ENCODE data around the gene C1orf21. TPM values are rescaled to one million over a fixed set of nuclear protein-coding genes. Genes with fewer than 3 reads are reported as not detected.
A peak's percentile ranks its signal among the peaks of the same experiment; 100 is the strongest.

The C1orf21 gene
- total RNA-seq, 1 donor from 2014 or later, result 20.4 TPM

DNA sequence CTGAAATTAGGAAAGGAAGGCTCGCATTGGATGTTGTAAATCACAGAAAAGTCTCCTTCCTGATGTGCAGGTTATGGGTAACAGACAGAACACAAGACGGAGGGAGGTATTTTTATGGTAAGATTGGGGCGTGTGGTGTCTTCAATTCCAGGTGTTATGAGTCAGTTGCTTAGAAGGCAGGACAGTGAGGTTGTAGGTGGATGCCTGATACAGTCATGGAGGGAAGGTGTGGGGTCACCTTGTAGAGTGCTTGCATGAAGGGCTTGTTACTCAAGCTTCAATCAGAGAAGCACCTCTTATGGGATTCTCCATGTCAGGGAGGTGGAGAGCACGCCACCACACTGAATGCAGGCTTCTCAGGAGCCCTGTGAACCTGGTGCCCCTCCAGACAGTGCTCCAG is 63.1 kb downstream of the C1orf21 start:
- DNase-seq, result no peak

DNA sequence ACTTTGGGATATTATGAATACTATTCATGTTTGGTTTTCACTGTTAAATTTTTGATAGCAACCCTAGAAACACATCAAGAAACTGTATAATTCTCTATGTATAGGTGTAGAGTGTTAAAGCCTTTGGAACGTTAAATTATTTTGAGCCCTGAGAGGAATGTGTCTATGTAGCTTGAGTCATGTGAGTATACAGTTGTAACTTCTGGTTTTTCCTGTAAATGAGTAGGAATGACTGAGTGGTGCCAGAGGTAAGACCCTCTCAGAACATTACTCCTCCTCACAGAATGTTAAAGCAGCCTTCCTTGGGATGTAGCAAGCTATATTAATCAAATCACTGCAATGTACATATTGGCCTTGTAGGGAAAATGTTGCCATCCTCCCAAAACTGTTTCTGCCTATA is 69.0 kb downstream of the C1orf21 start:
- DNase-seq, result no peak

DNA sequence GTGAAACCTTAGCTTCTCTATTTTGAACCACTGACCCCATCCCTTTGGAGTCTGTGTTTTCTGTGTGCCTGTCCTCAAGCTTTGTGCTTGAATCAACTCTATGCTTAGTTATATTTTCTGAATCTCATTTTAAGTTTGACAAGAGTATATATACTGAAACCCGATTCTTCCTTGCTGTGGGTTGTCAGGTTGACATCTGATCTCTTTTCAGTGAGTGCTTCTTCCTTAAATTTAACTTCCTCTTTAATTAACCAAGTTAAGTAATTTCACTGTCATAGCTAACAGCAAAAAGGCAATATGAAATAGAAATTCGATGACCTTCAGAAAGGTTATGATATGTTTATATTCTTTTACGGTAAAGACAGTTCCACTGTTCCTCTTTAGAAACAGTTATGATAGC is 69.4 kb downstream of the C1orf21 start:
- DNase-seq, result no peak

DNA sequence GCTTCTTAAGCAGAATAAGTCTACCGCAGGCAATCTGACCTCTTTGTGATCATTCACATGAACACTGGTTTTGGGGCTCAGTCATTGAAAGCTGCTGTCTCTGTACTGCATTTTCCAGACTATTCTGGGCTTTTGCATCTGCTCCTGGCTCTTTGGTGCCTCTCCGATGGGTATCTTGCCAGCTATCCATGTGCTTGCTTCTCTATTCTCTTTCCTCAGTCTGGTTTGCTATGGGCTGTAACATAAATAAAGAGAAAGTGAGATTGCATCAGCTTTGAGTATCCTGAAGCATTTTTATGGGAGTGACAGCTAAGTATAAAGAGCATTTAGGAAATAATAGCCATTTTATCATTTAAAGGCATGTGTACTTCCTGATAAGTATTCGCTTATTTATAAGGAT is 70.7 kb downstream of the C1orf21 start:
- DNase-seq, result no peak

DNA sequence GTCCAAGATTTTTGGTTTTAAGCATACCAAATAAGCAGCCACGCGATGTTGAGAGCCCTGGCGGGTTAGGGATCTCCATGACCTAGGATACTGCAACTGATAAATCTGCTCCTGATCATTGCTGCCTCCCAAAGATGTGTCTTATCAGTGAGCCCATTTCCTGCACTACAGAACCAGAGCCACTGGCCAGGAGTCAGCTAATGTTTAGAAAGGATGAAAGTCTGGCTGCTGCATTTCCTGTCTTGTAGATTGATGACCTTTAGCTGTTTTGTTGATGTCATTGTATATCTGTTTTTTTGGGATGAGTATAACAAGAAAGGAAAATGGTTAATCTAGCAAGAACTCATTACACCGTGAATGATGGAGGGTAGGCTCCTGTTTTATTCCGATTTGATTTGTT is 74.5 kb downstream of the C1orf21 start:
- no peak for DNase-seq

DNA sequence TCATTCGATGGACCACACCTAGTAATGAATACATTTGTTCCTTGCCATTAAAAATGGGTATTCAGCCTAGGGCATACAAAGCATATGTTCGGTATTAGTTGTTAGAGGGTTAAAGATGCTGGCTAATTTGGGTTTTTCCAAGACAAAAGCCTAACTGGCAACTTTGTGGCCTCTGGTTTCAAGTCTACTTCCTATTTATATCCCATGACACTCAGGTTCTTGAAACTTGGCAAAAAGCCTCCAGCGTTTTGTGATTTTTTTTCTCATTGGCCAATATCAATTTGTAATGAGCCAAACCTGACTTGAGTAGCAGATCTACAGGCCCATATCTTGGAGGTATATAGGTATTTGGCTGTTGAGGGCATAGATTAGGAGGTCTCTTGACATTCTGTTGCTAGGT is 75.3 kb downstream of the C1orf21 start:
- no peak for DNase-seq

DNA sequence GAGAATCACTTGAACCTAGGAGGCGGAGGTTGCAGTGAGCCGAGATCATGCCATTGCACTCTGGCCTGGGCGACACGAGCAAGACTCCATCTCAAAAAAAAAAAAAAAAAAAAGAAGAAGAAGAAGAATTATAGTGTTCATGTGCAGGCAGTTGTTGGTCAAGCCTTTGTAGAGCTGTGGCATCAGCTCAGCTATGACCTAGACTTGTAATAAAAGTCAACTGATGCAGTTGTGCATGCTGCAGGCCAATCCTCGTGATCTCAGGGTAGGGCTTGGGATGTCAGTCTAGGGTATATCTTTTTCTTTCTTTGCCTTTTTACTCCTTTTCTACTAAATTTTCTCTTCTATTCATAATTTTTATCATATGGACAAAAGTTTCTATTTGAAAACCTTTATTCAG is 76.2 kb downstream of the C1orf21 start:
- DNase-seq, result no peak

DNA sequence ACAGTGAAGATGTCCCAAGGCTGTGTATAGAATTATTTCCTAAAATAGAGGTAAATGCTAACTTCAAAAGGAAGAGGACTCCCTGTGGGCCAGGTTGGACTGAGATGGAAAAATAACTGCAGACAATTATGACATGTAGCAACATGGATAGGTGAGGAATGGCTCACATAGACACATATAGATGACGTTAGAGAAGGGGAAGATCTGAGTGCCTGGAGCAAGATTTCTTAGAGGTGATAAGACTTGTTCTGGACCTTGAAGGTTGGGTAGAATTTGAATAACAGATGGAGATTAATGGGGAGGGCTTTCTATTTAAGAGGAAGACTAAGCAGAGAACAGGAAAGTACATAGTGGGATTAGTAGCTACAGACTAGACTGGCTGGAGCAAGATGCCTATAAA is 76.9 kb downstream of the C1orf21 start:
- DNase-seq, result no peak

DNA sequence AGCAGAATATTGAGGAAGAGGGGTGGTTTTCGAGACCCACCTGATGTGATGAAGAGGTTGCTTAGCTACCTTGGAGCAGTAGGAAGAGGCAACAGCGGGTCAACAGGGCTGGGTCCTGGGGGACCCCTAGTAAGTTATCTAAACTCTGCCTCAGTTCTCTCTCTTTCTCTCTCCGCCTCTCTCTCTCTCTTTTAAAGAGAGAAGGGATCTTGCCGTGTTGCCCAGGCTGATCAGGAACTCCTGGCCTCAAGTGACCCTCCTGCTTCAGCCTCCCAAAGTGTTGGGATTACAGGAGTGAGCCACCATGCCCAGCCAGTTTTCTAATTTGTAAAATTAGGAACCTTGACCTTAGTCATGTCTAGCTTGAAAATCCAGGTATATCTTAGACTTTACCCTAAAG is 77.9 kb downstream of the C1orf21 start:
- no peak for DNase-seq

DNA sequence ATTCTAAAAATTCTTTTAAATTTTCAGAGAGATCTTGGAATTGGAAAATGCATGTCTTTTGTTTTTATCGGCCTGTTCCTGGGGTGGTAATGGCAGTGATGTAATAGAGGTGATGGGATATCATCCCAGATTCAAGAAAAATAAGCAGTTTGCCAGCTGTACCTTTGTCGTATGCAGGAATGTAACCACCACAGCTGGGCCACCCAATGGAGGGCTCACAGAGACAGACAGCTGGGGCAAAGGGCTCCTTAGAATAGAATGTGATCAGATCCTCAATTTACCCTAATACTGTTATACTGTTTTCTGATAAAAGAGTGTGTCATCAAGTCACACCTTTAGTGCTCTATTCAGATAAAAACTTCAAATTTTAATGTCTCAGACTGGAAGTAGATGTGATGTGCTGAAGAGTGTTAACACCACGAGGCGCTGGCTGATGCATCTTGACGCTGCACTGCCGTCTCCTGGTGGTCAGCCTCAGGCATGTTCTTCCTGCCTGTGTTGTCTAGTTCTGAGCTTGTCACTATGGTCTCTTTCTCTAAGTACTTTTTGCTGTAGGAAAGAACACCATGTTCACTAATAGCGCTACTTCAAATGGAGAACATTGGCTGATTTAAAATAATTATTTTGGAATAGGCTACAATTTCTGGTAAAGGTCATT is 78.8 kb downstream of the C1orf21 start:
- DNase-seq, result no peak

DNA sequence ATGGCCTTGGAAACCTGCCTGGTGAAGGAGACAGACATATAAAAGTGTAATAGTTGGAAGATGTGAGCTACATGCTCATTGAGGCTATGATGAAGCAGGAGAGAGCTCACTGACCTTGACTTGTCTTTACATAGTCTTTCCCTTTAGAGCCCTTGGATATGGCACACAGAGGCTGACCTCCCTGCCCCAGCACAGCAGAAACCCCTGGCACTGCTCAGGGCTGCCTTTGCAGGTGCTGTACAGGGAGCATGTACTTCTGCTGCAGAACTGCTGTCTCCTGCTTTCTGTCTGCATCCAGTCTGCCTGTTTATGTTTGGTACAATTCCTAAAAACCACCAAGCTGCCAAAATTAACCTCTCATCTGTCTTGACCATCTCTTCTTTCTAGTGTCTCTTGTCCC is 80.5 kb downstream of the C1orf21 start:
- DNase-seq, result no peak

DNA sequence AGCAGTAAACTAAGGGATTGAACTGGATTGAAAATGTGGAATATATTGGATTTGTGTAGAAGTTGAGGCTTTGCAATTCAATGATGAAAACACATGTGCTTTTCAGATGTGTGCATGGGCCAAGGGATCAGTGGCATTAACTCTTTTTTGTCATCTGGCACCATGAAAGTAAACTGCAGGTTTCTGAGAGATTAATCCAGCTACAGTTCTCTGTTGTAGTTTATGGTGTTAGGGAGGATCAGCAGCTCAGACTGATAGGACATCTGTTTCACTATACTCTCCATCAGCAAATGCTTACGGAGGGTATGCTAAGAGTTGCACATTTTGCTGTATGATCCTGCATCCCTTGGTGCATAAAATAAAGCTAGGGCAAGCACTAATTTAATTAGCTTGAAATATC is 82.6 kb downstream of the C1orf21 start:
- DNase-seq, result no peak

DNA sequence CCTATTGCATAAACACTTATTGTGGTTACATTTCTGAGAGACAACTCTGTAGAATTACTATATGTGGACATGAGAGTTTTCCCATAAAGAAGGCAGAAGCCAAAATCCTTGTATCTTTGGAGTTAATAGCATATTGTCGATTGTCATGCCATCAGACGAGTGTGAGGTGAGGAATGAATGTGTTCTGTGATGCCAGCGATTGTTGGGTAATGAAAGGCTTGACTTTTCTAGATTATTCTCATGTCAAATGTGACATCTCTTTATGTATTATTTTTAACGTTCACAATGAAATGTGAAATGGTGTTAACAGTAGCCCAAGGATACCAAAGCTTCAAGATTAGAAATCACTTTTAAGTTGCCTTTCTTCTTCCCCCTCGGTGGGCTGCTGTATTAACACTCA is 84.9 kb downstream of the C1orf21 start:
- DNase-seq, result no peak

DNA sequence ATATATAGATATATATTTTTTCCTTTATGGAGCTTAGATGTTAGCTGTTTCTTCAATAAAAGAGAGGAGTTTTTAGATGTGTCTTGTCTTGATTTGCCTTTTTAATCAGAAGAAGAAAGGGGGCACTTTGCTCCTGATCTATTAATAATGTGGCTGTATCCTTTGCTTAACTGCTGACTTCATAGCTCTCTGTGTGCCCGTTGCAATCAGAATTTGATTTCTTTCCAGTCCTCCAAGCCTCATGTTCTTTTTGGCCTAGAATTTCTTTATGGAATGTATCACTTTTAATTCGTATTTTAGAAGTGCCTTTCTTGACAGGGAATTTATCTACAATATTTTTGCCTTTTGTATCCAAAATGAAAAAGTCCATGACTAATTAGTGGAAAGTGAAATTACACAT is 85.3 kb downstream of the C1orf21 start:
- no peak for DNase-seq

DNA sequence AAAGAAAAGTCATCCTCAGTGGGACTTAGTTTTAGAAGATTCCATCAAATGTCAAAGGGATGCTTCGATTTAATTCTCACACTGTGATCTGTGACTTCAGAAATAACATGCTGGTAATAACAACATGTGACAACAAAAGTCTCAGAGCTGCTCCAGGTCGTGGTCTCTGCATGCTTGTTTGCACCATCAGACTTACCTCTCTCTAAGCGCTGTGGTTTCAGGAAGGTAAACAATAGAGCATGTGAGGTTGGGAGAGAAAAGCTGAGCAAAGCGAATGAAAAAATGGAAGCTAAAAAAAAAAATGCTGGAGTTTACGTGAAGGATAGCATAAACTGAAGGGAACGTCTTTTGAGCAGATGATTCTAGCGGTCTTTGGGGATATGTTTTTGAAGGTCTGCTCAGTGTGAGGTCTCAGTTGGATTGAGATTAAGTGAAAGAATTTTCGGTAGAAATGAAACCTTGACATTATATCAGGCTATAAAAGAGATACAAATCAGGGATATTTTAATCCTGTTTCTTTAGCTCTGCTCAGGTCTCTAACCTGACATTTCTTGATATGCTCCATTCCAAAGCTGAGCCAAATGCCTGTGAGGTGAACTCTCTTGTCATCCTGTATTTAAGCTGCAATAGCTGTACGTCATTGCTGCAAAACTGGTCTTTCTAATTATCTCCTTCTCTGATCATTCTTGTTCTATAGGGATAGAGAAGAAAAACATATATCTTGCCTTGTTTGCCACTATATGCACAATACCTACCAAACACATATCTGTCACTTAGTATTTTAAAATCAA is 86.5 kb downstream of the C1orf21 start:
- DNase-seq, result peak; percentile 40

DNA sequence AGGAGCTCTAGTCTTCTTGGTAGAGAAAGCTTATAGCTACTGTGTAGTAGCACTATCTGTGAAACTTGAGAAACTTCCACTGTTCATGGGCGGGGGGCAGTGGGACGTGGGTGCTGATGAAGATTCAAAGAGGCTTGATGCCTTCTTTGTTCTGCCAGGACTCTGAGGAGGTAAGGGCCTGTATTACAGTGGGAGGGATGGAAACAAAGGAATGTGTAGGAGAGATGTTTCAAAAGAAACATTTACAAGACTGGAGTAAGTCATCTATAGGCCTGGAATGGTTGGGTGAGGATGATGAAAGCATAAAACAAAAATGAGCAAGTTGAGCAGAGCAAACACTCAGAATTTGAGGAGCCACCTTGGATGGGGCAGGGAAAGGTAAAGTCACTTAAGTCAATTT is 89.4 kb downstream of the C1orf21 start:
- no peak for DNase-seq

DNA sequence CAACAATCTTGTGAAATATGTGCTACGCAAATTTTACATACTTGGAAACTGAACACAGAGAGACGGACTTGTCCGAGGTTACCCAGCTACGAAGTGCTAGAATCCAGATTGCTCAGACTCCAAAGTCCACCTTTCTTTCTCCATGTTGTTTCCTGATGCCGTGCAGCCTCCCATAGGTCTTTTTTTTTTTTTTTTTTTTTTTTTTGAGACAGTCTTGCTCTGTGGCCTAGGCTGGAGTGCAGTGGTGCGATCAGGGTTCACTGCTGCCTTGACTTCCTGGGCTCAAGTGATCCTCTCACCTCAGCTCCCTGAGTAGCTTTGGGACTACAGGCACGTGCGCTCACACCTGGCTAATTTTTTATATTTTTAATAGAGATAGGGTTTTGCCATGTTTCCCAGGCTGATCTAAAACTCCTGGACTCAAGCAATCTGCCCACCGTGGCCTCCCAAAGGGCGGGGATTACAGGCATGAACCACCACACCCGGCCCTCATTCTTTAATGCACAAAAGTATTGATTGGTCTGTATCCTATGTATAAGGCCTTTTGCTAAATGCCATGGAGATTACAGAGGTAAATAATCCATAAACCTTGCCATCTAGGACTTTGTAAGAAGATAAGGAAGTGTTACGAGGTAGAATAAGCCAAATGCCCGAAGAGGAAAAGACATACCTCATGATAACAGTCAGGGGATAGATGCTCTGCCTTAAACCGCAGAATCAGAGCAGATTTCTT is 92.8 kb downstream of the C1orf21 start:
- DNase-seq, result no peak

DNA sequence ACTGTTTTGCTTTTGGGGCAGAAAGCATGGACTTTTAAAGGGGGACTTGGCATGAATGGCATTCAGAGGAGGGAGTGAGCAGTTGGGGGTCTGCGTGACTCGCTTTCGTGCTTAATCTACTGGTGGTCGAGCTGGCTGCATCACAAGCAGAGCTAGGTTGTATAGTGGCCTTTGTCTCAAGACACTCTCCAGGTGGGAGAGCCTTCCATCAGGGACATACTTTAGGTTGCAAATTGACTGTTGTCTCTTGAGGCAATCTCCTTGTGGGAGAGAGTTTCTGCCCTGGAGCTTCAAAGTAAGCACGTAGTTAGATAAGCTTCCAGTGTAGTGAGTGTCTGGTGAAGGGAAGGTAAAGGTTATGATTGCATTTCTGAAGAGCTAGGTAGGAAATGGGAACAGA is 93.9 kb downstream of the C1orf21 start:
- no peak for DNase-seq

DNA sequence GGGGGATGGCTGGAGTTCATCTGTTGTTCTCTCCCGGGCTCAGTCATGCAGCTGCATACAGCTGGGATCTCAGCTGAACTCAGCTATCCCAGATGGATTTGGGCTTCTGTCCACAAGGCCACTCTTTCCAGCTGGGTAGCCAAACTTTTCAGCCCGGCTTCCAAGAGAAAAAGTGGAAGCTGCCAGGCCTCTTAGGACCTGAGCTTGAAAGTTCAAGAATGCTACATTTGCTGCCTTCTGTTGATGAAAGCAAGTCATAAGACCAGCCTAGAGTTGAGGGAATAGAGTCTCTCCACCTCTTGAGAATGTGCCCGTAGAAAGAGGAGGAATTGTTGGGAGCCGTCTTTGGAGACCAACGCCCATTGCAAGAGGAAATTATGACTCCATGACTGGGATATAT is 95.3 kb downstream of the C1orf21 start:
- peak; percentile 63 for DNase-seq

DNA sequence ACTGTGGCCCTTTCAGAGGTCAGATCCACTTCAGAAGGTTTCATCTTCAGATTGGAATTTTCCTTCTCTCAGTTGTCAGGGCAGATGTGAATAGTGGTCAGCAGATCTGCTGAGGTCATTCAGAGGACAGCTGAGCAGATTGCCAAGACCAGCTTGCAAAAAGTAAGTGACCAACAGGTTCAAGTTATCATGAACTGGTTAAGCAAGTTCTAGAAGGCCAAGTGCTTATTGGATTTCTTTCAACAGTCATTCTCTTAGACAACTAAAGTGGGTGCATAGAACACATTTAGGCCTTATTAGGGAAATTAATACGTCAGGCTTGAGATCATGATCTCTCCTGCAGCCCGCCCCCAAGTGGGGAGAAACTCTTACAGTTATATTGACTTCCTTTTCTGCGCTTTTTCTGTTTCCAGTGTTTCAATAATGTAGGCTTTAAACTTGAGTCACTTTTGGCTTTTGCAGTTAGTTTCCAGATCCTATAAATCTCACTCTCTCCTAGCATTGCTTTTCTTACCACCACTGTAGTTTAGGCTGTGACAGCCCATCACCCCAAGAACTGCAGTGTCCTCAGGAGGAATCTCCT is 96.4 kb downstream of the C1orf21 start:
- peak; percentile 76 for DNase-seq

DNA sequence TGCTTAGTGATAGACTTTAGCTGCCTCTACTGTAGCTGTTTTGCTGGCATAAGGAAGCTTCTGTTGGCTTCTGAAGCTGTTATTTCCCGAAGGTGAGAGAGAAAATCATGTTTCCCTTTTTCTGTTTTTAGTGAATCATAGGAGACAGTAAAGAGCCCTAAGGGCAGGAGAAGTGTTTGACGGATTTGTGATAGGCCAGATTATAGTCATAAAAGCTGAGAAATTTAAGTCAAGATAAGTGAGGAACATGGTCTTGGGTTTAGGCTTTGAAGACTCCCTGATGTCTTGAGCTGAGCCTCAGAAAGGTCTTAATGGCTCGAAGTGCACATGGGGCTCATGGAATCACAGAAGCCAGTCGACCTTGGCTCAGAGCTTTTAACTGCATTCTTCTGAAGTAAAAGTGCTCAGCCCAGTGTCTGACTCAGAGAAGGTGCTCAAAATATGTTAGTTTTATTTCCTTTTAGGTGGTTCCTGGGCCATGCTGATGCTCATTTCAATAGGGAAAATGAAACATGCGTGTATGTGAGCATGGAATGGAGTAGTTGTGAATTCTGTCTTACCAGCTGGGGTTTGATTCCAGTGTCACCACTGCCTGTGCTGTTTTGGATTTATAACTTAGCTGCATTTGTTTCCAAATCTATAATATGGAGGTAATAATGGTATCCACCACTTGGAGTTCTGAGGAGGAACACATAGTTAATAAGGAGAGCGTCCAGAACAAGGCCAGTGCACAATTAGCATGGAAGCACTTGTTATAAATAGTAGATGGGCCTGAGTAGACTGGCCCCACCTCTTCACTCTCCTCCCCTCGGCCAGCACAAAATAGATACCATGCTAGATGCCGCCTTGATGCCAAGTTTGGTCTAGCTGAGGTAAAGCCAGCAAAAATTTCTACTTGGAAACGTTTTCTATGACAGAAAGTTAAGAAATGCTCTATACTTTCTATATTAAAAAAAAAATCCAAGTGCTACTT is 99.2 kb downstream of the C1orf21 start:
- no peak for DNase-seq

Data from skin of body (tissue), 2 donors.